Breast epithelium (tissue), 4 donors: ENCODE results near the gene IL20RA. TPM values are rescaled to one million over a fixed set of nuclear protein-coding genes. Genes with fewer than 3 reads are reported as not detected.

Source experiments
- DNase-seq, 2 donors: peaks; one replicate each; pipeline ENCODE4 v3.0.0-alpha.2; 2019; ENCODE audit warnings: low spot score in 2 of 2
- H3K27ac ChIP-seq, 2 donors: fragments of 200-600 bp; sonication (generic) in 1 of 2; one replicate each; pipeline ENCODE4 v1.5.1; 2016 to 2019; ENCODE audit warnings: mild to moderate bottlenecking in 1 of 2
- H3K27me3 ChIP-seq, 2 donors: fragments of 200-600 bp; sonication (generic) in 1 of 2; one replicate each; pipeline versions ENCODE4 v1.5.1 to v1.6.0; 2017 to 2019; ENCODE audit warnings: control low read depth in 1 of 2, mild to moderate bottlenecking in 1 of 2
- H3K36me3 ChIP-seq: fragments of 200-600 bp; one replicate; pipeline ENCODE4 v1.5.1; 2019
- H3K4me1 ChIP-seq, 2 donors: fragments of 200-600 bp; sonication (generic); one replicate each; pipeline ENCODE4 v1.5.1; 2016 to 2019; ENCODE audit warnings: control low read depth in 1 of 2
- H3K4me3 ChIP-seq, 3 donors: fragments of 200-600 bp; sonication (generic); 1 replicate in 2 of 3; 2 replicates in 1 of 3; pipeline ENCODE4 v1.5.1; 2016 to 2019; ENCODE audit warnings: mild to moderate bottlenecking in 3 of 3, moderate library complexity in 2 of 3
- H3K9me3 ChIP-seq, 2 donors: fragments of 200-600 bp; sonication (generic) in 1 of 2; one replicate each; pipeline ENCODE4 v1.5.1; 2016 to 2019; ENCODE audit warnings: control low read depth in 1 of 2
- CTCF ChIP-seq, 3 donors: fragments of 450-650 bp; IDR thresholded peaks; one replicate each; pipeline ENCODE4 v1.5.1; 2016 to 2017; ENCODE audit warnings: antibody characterized with exemption in 3 of 3, mild to moderate bottlenecking in 3 of 3, moderate library complexity in 3 of 3
- POLR2A ChIP-seq: fragments of 450-650 bp; IDR thresholded peaks from one replicate; pipeline ENCODE4 v1.6.1; 2016; ENCODE audit warnings: antibody characterized with exemption, mild to moderate bottlenecking, moderate library complexity
- POLR2AphosphoS5 ChIP-seq, 3 donors: sonication (generic); formaldehyde crosslinking; IDR thresholded peaks; one replicate each; pipeline ENCODE4 v1.6.1; 2017; ENCODE audit warnings: antibody characterized with exemption in 3 of 3
- intact Hi-C: fragments of 100-400 bp; cut with DNase I; formaldehyde crosslinking; loops from one replicate; pipeline ENCODE4 v1.15.1; 2023; ENCODE audit warnings: low total_unique reads
- total RNA-seq, 3 donors: library from RNA; depleted of rRNA; stranded (reverse); fragments of >200 nt; gene quantifications; one replicate each; pipeline ENCODE4 v1.1.0, GENCODE V29; 2016

Gene IL20RA
- total RNA-seq, 3 donors from 2014 or later, result 1.6 to 69.8 (median 49.2) TPM

GRCh38 chr6:136984578-136984977 lies 60.2 kb downstream of the IL20RA start:
- intact Hi-C loops, result no loop called here
- H3K4me1 ChIP-seq, result no peaks in the 10 kb centered on the region
- H3K27me3 ChIP-seq, result no peaks in the 10 kb centered on the region
- no peak for DNase-seq
- no peaks in the 10 kb centered on the region for H3K36me3 ChIP-seq
- H3K4me3 ChIP-seq, result no peak overlapping the region
- H3K27ac ChIP-seq, result no peak overlapping the region
- no peak for TF ChIP-seq POLR2A
- TF ChIP-seq POLR2AphosphoS5 (IDR thresholded peaks at IDR 0.05), result no peak
- no peak for TF ChIP-seq CTCF (IDR thresholded peaks at IDR 0.05)
- H3K9me3 ChIP-seq, result no peaks in the 10 kb centered on the region

GRCh38 chr6:136983687-136984086 lies 61.1 kb downstream of the IL20RA start:
- DNase-seq, result no peak
- Histone ChIP-seq H3K4me1 (no peaks in the 10 kb centered on the region), H3K27ac (no peak overlapping the region), H3K27me3 (no peaks in the 10 kb centered on the region), H3K9me3 (no peaks in the 10 kb centered on the region), H3K36me3 (no peaks in the 10 kb centered on the region), H3K4me3 (no peak overlapping the region)
- intact Hi-C loops, result loop anchor here (1.0 kb wide), 1 partner anchor 33 kb away; no protein-coding TSS in a partner anchor
- TF ChIP-seq POLR2A (no peak), CTCF (IDR thresholded peaks at IDR 0.05) (no peak), POLR2AphosphoS5 (IDR thresholded peaks at IDR 0.05) (no peak)

- H3K27ac ChIP-seq, result peak overlapping the region in 1 of 2 donors; percentile 35
- no peak overlapping the region for H3K4me3 ChIP-seq
- no peaks in the 10 kb centered on the region for H3K9me3 ChIP-seq
- no peak for TF ChIP-seq CTCF (IDR thresholded peaks at IDR 0.05)
- TF ChIP-seq POLR2AphosphoS5 (IDR thresholded peaks at IDR 0.05), result no peak
- no peaks in the 10 kb centered on the region for H3K27me3 ChIP-seq
- intact Hi-C loops, result loop anchor here (1.0 kb wide), 1 partner anchor 33 kb away; no protein-coding TSS in a partner anchor
- DNase-seq, result no peak
- H3K36me3 ChIP-seq, result no peaks in the 10 kb centered on the region
- no peaks in the 10 kb centered on the region for H3K4me1 ChIP-seq
These were observed 61.8 kb downstream of the IL20RA start for GRCh38 chr6:136982928-136983327.

- intact Hi-C loops, result no loop called here
- Histone ChIP-seq H3K36me3 (no peaks in the 10 kb centered on the region), H3K4me1 (no peaks in the 10 kb centered on the region), H3K4me3 (no peak overlapping the region), H3K9me3 (no peaks in the 10 kb centered on the region), H3K27me3 (no peaks in the 10 kb centered on the region), H3K27ac (no peak overlapping the region)
- no peak for DNase-seq
- TF ChIP-seq CTCF (IDR thresholded peaks at IDR 0.05) (no peak), POLR2A (no peak), POLR2AphosphoS5 (IDR thresholded peaks at IDR 0.05) (no peak)
These were observed 64.7 kb downstream of the IL20RA start for GRCh38 chr6:136980070-136980469.

GRCh38 chr6:136979206-136979605 lies 65.6 kb downstream of the IL20RA start:
- H3K9me3 ChIP-seq, result no peaks in the 10 kb centered on the region
- DNase-seq, result no peak
- TF ChIP-seq POLR2AphosphoS5 (IDR thresholded peaks at IDR 0.05) (no peak), CTCF (IDR thresholded peaks at IDR 0.05) (no peak), POLR2A (no peak)
- no peak overlapping the region for H3K4me3 ChIP-seq
- no peaks in the 10 kb centered on the region for H3K4me1 ChIP-seq
- no peak overlapping the region for H3K27ac ChIP-seq
- intact Hi-C loops, result no loop called here
- no peaks in the 10 kb centered on the region for H3K36me3 ChIP-seq
- H3K27me3 ChIP-seq, result no peaks in the 10 kb centered on the region
